Left ventricle myocardium superior (tissue), 1 donor: ENCODE data around the gene CXorf38. TPM values are rescaled to one million over a fixed set of nuclear protein-coding genes. Genes with fewer than 3 reads are reported as not detected.
"Not testable (repeated sequence)": the region's sequence is repeated elsewhere in the genome, so short reads cannot be mapped to it uniquely, and the experiment has no call there.

Experiments
- ATAC-seq: fragments of 200-7000 bp; cut with Tn5 transposase; one replicate; pipeline ENCODE4 v1.9.1; 2020; ENCODE audit warnings: mild to moderate bottlenecking, moderate library complexity
- DNase-seq: peaks from one replicate; pipeline ENCODE4 v3.0.0-alpha.2; 2020
- intact Hi-C: fragments of 100-400 bp; cut with micrococcal nuclease; formaldehyde crosslinking; loops from one replicate; pipeline ENCODE4 v1.11.0; 2022
- total RNA-seq: library from RNA; stranded (reverse); fragmentation: NEBNext Ultra II Directional; extraction: Animal tissue kit (Norgen Biotek cat#: 25700); gene quantifications from one replicate; pipeline ENCODE4 v1.2.1, GENCODE V29; 2021
- donor health status: DM: no; HTN: yes; CAD: no; lungs with severe emphysema.

The CXorf38 gene
- total RNA-seq, 1 donor from 2014 or later = 4.5 TPM

DNA sequence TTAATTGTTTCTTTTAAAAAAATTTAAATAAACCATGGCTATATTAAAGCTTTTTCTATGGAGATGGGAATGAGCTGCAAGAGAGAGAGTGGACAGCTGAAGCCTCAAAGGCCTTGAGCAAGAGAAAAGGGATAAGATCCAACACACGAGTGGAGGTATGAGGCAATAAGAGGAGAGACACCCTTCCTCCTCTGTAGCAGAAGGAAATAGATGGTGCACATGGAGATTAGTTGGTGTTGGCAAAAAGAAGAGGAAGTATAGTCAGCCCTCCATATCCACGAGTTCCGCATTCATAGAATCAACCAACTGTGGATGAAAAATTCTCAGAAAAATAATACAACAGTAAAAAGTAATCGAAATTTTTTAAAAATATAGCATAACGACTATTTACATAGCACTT, 3.2 kb downstream of the CXorf38 start:
- ATAC-seq (peak; percentile 6), DNase-seq (no peak)
- intact Hi-C loops = no loop called here

DNA sequence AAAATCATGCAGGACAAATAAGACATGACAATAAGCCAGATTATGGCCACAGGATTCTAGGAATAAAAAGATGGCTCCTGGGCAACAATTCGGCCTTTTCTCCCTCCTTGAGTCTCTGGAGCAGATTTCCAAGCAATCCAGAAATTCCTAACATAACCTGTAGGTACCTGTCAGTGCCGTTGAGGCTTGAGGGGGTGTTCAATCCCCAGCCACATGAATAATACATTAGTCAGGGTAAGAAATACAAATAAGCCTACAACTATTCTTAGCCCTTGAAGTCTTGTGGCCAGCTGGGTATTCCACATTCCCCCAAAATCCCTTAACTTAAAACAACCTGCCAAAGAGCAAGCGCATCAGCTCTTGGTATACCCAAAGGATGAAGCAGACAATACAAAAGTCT, 9.7 kb downstream of the CXorf38 start:
- ATAC-seq (no peak), DNase-seq (no peak)
- intact Hi-C loops = no loop called here

DNA sequence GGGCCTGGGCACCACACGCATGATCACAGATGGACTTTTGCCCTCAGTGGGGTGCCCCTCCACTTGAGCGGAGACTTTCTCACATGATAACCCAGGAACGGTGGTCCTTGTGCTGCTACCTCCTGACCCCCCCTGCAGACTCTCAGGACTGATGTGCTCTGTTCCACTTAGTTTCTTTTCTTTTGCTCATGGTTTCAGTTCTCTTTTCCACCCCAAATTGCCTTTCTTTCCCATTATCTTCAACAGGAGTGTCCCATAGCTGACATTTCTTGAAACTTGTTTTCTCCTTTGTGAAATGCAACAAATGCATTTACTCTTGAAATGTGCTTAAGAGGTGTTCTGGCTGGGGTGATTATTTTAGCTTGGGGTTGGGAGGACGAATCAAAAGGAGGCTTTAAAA, 15.2 kb downstream of the CXorf38 start:
- ATAC-seq (no peak), DNase-seq (no peak)
- intact Hi-C loops = no loop called here

DNA sequence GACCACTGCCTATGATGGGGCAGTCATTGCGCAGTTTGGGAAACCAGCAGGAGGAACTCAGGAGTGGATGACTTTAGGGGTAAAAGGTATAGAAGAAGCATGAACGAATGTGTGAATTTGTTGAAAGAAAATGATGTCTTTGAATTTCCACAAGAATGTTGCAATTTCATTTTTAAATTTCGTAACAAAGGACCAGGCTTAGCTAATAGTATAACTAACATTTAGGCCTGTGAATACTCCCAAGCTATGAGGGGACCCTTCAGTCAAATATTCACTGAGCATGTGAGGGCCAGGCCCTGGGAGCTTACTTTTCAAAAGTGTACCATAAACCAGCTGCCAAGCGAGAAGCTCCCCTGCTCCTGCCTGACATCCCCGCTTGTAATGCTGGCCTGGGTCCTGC, 18.9 kb downstream of the CXorf38 start:
- intact Hi-C loops = no loop called here
- no peak for DNase-seq
- no peak for ATAC-seq

DNA sequence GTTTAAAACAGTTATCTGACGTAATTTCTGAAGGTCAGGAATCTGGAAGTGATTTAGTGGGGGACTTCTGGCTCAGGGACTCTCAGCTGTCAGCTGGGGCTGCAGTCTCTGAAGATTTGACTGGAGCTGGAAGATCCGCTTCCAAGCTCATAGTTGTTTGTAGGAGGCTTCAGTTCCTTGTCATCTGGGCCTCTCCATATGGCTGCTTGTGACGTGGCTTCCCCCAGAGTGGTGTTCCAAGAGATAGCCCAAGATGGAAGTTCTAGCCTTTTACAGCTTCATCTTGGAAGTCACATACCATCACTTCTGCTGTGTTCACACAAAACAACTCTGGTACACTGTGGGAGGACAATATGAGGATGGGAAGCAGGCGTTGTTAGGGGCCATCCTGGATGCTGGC, 22.1 kb downstream of the CXorf38 start:
- ATAC-seq (no peak), DNase-seq (no peak)
- intact Hi-C loops = no loop called here

DNA sequence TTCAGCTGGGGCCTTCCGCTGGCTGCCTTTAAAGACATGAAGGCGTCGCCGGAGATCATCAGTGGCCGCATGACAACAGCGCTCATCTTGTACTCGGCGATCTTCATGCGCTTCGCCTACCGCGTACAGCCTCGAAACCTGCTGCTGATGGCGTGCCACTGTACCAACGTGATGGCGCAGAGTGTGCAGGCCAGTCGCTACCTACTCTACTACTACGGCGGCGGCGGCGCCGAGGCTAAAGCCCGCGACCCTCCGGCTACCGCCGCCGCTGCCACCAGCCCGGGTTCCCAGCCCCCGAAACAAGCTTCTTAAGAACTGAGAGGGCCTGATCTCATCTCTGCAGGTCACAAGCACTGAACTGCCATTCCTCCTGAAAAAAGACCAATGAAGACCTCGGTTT, 23.7 kb downstream of the CXorf38 start:
- DNase-seq = no peak
- intact Hi-C loops = no loop called here

DNA sequence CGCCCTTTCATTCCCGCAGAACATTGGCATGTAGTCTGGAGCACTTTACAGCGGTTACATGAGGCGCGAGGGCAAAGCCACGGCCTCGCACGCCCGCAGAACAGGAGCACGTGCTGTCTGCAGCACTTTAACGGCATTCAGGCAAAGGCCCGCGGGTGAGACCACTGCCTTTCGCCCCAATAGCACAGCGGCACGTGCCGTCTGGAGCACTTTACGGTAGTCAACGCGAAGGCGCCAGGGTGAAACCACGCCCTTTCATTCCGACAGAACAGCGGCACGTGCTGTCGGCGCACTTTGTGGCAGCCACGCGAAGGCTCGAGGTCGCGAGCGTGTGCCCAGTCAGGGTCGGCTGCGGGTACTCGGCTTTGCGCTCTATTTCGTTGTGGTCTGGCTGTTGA, 24.2 kb downstream of the CXorf38 start, which contains the start of gene MPC1L:
TSS of gene MPC1L (plus strand) at position 290 of the 398 bp plus-strand sequence. CDS start 138 bp downstream, outside the sequence.
- intact Hi-C loops = no loop called here
- ATAC-seq (no peak), DNase-seq (no peak)

More for the DNA sequence above, 23.7 kb downstream of the CXorf38 start:
- no peak for ATAC-seq

DNA sequence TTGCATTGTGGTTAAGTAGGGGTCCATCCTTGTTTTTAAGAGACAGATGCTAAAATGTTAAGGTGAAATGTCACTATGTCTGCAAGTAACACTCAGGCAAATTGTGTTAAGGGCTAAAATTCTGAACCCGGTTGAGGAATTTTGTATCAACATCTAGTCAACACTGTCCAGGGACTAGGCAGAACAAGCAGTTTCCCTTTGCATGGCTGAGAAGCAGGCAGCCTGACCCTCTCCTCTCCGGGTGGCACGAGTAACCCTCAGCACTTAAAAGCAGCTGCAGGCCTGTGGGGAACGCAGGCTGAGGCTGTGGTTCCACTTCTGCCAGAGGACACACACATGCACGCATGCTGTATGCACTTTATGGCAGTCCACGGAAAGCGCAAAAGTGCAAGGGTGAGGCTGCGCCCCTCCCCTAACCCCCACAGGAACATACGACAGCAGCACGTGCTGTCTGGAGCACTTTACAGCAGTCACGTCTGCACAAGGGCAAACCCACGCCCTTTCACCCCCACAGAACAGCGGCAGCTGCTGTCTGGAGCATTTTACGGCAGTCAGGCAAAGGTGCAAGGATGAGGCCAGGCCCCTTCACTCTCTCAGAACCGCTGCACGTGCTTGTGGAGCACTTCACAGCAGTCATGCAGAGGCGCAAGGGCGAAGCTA, 24.8 kb downstream of the CXorf38 start:
- intact Hi-C loops = no loop called here
- DNase-seq = no peak

DNA sequence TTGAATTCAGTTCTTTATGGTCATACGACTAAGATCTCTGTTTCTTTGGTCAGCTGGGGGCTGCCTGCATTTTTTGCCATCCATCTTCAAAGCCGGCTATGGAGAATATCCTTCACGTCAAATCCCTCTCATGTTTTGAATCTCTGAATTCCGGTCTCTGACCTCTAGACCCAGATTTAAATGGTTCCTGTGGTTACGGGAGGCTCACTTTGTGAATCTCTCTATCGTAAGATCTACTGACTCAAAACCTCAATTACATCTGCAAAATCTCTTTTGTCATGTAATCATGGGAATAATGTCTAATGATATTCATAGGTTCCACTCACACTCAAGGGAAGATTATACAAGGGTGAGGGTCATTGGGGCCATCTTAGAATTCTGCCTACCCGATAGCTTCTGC, 29.8 kb downstream of the CXorf38 start:
- ATAC-seq (no peak), DNase-seq (no peak)
- intact Hi-C loops = no loop called here

More for the DNA sequence above, 24.8 kb downstream of the CXorf38 start:
- ATAC-seq = no peak

DNA sequence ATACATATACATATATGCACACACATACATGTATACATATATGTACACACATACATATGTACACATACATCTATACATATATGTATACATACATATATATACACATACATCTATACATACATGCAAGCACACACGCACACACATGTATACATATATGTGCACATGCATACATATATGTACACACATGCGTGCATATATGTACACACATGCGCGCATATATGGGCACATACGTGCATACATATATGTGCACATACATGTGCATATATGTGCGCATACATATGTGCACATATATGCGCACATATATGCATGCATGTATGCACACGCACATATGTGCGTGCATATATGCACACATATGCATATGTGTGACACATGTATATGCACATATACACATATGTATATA, 31.4 kb downstream of the CXorf38 start:
- no peak for DNase-seq
- intact Hi-C loops = no loop called here
- no peak for ATAC-seq

DNA sequence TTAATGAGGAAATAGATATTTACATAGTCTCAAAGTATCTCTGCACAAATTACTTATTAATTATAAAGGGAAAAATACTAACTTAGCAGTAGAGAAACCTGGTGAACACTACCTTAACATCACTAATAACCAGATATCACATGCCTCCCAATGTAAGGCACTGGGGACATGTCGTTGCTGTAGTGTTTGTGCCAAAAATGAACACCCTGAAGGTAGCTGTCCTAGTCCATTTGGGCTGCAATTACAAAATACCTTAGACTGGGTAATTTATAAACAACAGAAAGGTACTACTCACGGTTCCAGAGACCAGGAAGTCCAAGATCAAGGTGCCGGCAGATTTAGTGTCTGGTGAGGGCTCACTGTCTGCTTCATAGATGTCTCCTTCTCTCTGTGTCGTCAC, 34.9 kb downstream of the CXorf38 start:
- no peak for DNase-seq
- ATAC-seq = no peak
- intact Hi-C loops = no loop called here

DNA sequence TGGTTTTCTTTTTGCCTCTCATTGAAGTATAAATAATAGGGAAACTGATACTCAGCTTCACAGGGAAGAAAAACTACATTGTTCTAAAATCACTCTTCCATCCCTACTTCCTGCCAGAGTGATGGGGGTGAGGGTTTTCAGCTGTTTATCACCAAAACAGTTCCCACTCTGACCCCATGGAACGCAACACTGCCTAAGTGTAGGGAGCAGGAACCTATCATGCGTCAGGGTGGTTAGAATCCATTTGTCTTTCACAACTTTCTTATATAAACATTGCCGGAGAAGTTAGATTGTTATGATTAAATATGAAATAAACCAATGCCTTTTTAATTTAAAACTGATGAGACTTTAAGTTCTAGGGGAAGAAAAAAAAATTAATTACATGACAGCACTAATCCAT, 40.0 kb downstream of the CXorf38 start:
- DNase-seq (no peak), ATAC-seq (no peak)
- intact Hi-C loops = no loop called here

DNA sequence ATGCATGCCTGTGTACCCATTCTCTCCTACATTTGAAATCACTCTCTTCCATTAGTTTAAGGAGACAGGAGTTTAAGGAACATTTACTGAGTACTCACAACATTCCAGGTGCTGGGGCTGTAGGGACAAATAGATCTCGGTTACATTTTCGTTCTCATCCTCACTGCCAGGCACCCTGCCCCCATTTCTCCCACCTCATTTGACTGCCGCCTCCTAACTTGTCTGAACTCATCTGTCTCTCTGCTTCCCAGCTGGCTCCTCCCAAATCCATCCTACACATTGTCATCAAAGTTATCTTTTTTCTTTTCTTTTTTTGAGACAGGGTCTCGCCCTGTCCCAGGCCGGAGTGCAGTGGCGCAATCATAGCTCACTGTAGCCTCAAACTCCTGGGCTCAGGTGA, 43.9 kb downstream of the CXorf38 start:
- no peak for DNase-seq
- ATAC-seq = no peak
- intact Hi-C loops = no loop called here

DNA sequence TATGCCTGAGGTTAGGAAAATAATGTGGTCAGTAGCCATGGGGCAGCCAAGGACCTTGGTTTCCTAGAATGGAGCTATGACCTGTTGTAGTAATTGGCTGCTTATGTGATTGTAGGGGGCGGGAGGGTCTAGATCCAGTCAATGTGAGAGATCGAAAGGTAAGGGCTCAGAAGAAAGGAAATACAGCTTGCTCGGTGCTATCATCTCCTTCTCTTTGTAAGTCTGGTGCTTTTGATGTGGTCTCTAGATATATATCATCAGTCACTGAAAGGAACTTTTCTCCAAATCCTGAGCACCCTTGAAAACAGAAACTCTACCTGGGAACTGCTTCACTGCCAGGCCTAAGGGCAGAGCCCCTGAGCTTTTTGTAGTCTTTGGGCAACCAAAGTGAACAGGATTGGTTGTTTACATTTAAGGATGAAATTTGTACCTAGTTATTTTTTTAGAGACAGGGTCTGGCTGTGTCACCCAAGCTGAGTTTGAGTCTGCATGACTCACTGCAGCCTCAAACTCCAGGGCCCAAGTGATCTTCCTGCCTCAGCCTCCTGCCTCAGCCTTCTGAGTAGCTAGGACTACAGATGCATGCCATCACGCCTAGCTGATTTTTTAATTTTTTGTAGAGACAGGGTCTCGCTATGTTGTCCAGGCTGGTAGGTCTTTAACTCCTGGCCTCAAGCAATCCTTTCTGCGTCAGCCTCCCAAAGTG, 57.6 kb downstream of the CXorf38 start:
- intact Hi-C loops, DNase-seq, ATAC-seq: not testable (repeated sequence)

DNA sequence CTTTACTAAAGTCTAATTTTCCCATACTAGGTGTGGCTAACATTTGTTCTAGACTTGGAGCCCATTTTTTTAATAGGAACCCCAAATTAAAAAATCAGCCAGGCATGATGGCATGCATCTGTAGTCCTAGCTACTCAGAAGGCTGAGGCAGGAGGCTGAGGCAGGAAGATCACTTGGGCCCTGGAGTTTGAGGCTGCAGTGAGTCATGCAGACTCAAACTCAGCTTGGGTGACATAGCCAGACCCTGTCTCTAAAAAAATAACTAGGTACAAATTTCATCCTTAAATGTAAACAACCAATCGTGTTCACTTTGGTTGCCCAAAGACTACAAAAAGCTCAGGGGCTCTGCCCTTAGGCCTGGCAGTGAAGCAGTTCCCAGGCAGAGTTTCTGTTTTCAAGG, 59.7 kb downstream of the CXorf38 start:
- intact Hi-C loops, DNase-seq, ATAC-seq: not testable (repeated sequence)

DNA sequence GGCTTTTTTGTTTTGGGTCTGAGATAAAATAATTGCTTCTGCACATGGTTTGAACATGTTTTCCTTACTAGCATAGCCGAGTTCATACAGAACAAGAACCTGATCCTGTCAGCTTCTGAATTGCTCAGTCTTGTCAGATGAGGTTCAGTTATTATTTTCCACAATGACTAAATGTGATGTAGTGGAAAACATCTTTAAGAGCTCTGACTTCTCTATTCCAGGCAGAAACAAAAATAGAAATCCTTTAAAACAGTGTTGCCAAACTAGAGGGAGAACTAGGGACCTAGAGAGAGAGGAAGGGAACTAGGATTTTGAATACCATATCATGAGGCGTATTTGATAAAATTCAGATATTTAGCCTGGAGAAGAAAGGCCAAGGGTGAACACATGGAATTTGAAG, 64.5 kb downstream of the CXorf38 start:
- ATAC-seq = no peak
- intact Hi-C loops = no loop called here
- DNase-seq = no peak

DNA sequence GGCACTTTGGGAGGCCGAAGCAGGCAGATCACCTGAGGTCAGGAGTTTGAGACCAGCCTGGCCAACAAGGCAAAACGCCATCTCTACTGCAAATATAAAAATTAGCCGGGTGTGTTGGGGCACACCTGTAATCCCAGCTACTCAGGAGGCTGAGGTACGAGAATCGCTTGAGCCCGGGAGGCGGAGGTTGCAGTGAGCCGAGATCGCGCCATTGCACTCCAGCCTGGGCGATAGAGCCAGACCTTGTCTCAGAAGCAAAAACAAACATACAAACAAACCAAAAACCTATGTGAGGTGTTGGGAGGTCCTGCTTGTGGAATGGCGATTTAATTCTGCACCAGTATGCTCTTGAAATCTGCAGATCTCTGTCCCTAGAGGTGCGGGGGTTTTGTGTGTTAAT, 65.2 kb downstream of the CXorf38 start:
- DNase-seq, ATAC-seq, intact Hi-C loops: not testable (repeated sequence)

DNA sequence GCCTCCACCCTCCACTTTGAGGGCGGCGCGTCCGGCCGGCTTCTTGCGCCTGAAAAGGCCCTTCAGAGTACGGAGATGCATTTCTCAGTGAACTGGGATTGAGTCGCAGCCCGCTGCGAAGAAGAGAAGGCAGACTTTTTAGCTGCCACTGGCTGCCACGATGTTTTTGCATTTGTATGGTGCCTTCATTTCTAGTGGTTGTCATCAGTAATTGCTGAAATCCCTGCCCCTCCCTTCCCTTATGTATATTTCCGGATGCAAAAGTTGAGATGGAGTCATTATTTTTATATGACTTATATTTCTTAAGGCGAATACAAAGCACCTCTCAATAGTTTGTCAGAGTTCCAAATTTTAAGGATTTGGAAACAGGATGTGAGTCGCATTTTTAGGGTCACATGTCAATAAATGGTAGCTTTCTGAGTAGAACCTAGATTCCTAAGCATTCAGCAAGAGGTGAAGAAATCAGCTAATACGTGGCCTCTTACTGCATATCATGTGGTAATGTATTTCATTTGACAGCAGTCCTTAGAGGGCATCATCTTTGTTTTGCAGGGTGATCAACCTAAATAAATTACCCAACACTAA, 65.9 kb downstream of the CXorf38 start:
- intact Hi-C loops = no loop called here
- DNase-seq (no peak), ATAC-seq (no peak)

DNA sequence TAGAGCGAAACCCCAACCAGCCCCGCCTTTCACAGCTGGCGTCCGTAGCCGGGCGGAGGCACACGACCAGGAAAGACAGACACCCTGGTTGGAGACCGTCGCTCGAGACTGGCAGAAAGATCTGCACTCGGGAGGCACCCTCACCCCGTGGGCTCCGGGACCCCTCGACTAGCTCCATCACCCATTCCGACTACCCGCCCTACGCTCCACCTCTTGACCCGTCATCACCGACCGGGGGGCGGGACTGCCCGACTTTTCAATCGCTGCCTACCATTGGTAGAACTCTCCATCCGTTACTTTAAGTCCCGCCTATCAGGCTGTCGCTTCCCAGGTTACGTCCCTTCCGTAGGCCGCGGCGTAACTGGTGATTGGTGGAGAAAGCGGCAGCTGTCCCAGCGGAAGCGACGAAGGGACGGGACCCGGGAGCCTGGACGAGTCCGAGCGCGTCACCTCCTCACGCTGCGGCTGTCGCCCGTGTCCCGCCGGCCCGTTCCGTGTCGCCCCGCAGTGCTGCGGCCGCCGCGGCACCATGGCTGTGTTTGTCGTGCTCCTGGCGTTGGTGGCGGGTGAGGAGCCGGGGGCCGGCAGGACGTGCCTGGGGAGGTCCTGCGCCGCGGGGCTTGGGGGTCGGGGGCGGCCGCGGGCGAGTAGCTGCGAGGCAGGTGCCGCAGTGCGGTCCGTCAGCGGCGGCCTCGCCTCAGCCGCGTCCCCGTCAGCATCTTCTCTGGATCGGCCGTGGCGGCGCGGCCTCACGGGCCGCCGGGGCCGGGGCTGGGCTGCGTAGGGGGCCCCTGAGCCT, 66.6 kb downstream of the CXorf38 start, which contains the start of gene ATP6AP2:
TSS of gene ATP6AP2 (plus strand) at position 434 of the 799 bp plus-strand sequence. CDS start at position 530, 96 bp downstream.
- intact Hi-C loops = no loop called here
- peak; percentile 91 for DNase-seq
- peak; percentile 99 for ATAC-seq
